HUES6 (cell line): ENCODE measurements around the gene DPY30.
"Not testable (repeated sequence)": the region's sequence is repeated elsewhere in the genome, so short reads cannot be mapped to it uniquely, and the experiment has no call there.

Source experiments
- H3K27ac ChIP-seq: 2 replicates; pipeline ENCODE4 v1.7.0; 2013; ENCODE audit warnings: low read depth, mild to moderate bottlenecking, low read length, inconsistent platforms
- H3K27me3 ChIP-seq: 2 replicates; pipeline ENCODE4 v1.6.1; 2013; ENCODE audit warnings: low read length; ENCODE audit not compliant: control insufficient read depth, insufficient read depth
- H3K36me3 ChIP-seq: 2 replicates; pipeline ENCODE4 v1.6.1; 2013; ENCODE audit warnings: low read length; ENCODE audit not compliant: control insufficient read depth, insufficient read depth
- H3K4me1 ChIP-seq: 2 replicates; pipeline ENCODE4 v1.6.1; 2013; ENCODE audit warnings: low read length; ENCODE audit not compliant: control insufficient read depth, insufficient read depth
- H3K4me3 ChIP-seq: 2 replicates; pipeline ENCODE4 v1.5.1; 2013; ENCODE audit warnings: low read depth, low read length
- H3K9ac ChIP-seq: one replicate; pipeline ENCODE4 v1.6.1; 2013; ENCODE audit warnings: mild to moderate bottlenecking, low read length
- H3K9me3 ChIP-seq: 2 replicates; pipeline ENCODE4 v1.6.1; 2013; ENCODE audit warnings: low read depth, low read length; ENCODE audit not compliant: control insufficient read depth, insufficient read depth

DPY30 gene

DNA sequence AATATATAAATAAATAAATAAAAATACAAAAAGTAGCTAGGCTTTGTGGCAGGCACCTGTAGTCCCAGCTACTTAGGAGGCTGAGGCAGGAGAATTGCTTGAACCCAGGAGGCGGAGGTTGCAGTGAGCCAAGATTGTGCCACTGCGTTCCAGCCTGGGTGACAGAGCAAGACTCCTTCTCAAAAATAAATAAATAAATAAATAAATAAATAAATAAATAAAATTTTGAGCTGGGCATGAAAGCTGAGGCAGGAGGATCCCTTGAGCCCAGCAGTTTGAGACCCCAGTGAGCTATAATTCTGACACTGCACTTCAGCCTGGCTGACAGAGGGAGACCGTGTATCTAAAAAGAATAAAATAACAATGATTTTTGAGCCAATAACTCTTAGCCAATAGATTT lies 15.0 kb upstream of the DPY30 start:
- H3K4me3 ChIP-seq: not testable (repeated sequence)

DNA sequence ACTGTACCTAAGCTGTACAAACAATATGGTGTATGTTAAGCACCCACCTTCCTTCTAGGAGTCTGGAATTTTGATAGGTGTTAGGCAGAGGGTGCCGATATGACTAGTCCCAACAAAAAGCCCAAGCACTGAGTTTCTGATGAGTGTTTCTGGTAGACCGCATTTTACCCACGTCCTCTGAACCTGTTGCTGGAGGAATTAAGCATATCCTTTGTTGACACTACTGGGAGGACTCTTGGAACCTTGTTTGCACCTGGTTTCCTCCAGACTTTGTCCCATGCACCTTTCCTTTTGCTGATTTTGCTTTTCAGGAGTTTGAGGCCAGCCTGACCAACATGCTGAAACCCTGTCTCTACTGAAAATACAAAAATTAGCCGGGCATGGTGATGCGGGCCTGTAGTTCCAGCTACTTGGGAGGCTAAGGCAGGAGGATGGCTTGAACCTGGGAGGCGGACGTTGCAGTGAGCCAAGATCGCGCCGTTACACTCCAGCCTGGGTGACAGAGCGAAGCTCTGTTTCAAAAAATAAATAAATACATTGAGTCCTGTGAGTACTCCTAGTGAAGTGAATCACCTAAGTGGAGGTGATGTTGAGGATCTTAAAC lies 12.3 kb upstream of the DPY30 start:
- H3K4me1 ChIP-seq: no peaks in the 10 kb centered on the region
- no peaks in the 10 kb centered on the region for H3K27me3 ChIP-seq
- no peak overlapping the region for H3K4me3 ChIP-seq
- no peak overlapping the region for H3K27ac ChIP-seq
- H3K9me3 ChIP-seq: no peaks in the 10 kb centered on the region
- no peaks in the 10 kb centered on the region for H3K36me3 ChIP-seq
- no peak overlapping the region for H3K9ac ChIP-seq

More for the DNA sequence above, 15.0 kb upstream of the DPY30 start:
- not testable (repeated sequence) for H3K9me3 ChIP-seq, H3K27me3 ChIP-seq, H3K4me1 ChIP-seq, H3K27ac ChIP-seq, H3K36me3 ChIP-seq, H3K9ac ChIP-seq

DNA sequence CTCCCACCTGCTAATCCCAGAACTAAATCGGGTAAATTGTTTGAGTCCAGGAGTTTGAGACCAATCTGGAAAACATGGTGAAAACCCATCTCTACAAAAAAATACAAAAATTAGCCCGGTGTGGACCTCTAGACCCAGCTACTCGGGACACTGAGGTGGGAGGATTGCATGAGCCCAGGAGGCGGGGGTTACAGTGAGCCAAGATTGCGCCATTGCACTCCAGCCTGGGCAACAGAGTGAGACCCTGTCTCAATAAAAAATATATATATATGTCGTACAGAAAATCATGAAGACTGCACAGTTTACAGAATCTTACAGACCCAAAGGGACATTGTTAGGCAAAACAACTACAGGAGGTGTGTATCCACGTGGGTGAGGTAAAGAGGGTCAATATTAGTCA lies 4.0 kb upstream of the DPY30 start:
- peaks cover 3% of the 10 kb centered on the region; the same call in 1 of the 2 replicates for H3K36me3 ChIP-seq
- no peak overlapping the region for H3K4me3 ChIP-seq
- no peaks in the 10 kb centered on the region for H3K4me1 ChIP-seq
- H3K9ac ChIP-seq: no peak overlapping the region
- H3K27ac ChIP-seq: no peak overlapping the region
- H3K9me3 ChIP-seq: no peaks in the 10 kb centered on the region
- H3K27me3 ChIP-seq: no peaks in the 10 kb centered on the region

DNA sequence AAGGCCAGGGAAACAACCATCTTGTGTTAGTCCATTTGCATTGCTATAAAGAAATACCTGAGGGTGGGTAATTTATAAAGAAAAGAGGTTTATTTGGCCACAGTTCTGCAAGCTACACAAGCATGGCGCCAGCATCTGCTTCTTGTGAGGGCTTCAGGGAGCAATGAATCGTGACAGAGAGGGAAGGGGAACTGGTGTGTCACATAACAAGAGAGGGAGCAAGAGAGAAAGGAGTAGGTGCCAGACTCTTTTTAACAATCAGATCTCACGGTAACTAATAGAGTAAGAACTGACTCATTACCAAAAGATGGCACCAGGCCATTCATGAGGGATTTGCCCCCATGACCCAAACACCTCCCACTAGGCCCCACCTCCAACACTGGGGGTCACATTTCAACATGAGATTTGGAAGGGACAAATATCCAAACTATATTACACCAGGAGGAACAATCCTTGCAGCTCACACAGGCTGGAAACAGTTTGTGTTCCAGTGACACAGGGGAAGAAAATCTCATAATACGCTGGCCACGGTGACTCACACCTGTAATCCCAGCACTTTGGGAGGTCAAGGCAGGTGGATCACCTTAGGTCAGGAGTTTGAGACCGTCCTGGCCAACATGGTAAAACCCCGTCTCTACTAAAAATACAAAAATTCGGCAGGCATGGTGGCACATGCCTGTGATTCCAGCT lies 5.3 kb downstream of the DPY30 start:
- H3K4me1 ChIP-seq, H3K4me3 ChIP-seq, H3K27me3 ChIP-seq, H3K9me3 ChIP-seq, H3K27ac ChIP-seq, H3K9ac ChIP-seq: not testable (repeated sequence)
- H3K36me3 ChIP-seq: peaks cover 40% of the 10 kb centered on the region

DNA sequence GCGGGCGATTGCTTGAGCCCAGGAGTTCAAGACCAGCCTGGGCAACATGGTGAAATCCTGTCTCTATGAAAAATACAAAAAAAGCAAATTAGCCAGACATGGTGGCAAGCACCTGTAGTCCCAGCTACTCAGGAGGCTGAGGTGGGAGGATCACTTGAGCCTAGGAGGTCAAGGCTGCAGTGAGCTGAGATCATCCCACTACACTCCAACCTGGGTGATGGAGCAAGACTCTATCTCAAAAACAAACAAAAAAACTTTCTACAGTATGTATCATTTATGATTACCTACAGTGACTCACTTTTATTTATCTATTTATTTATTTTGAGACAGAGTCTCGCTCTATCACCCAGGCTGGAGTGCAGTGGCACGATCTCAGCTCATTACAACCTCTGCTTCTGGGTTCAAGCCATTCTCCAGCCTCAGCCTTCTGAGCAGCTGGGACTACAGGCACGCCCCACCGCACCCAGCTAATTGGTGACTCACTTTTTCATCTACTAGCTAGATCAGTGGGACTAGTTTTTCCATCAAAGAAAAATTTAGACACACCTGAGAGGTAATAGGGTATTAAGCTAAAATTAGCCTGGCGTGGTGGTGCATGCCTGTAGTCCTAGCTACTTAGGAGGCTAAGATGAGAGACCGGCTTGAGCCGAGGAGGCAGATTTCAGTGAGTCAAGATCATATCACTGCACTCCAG lies 20.7 kb downstream of the DPY30 start:
- not testable (repeated sequence) for H3K27me3 ChIP-seq, H3K4me3 ChIP-seq, H3K9ac ChIP-seq, H3K4me1 ChIP-seq, H3K9me3 ChIP-seq, H3K27ac ChIP-seq
- peaks cover 42% of the 10 kb centered on the region for H3K36me3 ChIP-seq

DNA sequence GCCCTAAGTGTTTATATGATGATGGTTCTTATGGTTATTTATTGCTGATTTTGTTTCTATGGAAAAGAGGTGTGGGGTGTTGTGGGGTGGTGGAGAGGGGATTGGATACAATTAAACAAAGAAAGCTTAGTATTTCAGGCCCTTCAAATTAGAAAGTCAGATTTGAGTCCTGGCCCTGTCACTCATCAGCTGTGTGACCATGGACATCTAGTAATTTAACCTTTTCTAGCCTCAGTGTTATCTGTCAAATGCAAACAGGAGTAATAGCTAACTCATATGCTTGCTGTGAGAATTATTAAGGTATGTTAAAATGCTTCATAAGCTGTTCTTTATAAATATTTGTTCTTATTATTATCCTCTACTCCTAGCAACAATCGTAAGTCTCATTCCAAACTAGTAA lies 26.7 kb downstream of the DPY30 start:
- no peak overlapping the region for H3K4me3 ChIP-seq
- no peak overlapping the region for H3K27ac ChIP-seq
- H3K36me3 ChIP-seq: peaks cover 6% of the 10 kb centered on the region; the same call in 1 of the 2 replicates
- H3K27me3 ChIP-seq: no peaks in the 10 kb centered on the region
- no peaks in the 10 kb centered on the region for H3K9me3 ChIP-seq
- H3K9ac ChIP-seq: no peak overlapping the region
- H3K4me1 ChIP-seq: peaks cover 13% of the 10 kb centered on the region

DNA sequence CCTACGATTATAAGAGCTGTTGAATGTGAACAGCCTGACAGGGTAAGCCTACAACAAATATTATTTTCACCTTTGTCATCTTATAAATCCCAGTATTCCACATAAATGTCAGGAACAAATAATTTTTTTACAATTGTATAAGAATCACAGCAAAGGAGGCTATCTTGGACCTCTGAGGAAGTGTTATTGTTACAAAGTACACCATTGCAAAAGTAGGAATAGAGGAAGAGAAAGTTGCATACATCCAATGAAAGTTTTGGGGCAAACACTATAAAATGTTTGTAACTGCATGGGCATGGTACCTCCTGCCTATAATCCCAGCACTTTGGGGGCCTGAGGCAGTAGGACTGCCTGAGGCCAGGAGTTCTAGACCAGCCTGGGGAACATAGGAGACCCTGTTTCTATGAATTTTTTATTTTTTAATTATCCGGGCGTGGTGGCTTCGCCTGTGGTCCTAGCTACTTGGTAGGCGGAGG lies 28.1 kb downstream of the DPY30 start:
- no peaks in the 10 kb centered on the region for H3K27me3 ChIP-seq
- peak overlapping the region; percentile 79 for H3K9ac ChIP-seq
- H3K9me3 ChIP-seq: no peaks in the 10 kb centered on the region
- H3K4me3 ChIP-seq: peak overlapping the region; percentile 65
- H3K4me1 ChIP-seq: peaks cover 23% of the 10 kb centered on the region
- H3K27ac ChIP-seq: peak overlapping the region; percentile 68
- 0 out of 2 replicates have a peak, but pooled peaks cover 2% of the 10 kb centered on the region for H3K36me3 ChIP-seq

DNA sequence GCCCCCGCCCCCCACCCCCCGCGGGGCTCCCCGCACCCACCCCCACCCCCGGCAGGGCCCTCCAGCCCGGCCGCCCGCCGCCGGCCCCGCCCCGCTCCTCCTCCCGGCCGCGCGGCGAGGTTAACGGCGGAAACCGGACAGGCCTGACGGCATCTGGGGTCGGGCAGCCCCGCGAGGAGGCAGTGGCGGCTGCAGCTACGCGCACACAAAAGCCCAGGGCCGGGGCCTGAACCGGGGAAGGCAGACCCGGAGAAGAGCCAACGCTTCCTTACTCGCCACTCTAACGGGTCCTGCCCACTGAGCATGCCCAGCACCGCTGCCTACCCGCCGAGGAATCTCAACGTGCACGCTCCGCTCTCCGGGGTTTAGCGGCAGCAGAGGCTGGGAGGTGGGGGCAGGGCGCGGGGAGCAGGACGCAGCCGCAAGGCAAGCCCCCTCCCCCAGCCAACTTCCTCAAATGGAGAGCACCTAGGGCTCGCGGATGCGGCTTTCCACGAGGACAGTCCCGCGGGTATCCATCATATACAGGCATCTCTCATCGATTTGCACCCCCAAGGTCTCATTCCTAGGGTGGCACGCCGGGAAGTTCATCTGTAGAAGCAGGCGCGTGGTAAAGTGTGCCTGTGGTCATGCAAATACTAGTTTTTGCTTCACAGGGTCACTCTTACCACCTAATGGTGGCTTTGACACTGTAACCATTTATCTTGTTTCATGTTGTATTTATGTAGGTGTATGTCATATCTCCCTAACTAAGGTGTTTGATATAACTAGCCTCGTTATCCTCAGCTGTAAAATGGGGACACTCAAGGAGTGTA lies 28.7 kb downstream of the DPY30 start, which contains the start of gene MEMO1:
MEMO1 (minus strand) TSS at position 339 of the 815 bp plus-strand sequence. CDS start 761 bp downstream, outside the sequence.
- Histone ChIP-seq H3K9ac (peak within 1 kb of the TSS; percentile 95), H3K27me3 (no peaks in the 10 kb centered on the region), H3K4me1 (peaks cover 27% of the 10 kb centered on the region)

DNA sequence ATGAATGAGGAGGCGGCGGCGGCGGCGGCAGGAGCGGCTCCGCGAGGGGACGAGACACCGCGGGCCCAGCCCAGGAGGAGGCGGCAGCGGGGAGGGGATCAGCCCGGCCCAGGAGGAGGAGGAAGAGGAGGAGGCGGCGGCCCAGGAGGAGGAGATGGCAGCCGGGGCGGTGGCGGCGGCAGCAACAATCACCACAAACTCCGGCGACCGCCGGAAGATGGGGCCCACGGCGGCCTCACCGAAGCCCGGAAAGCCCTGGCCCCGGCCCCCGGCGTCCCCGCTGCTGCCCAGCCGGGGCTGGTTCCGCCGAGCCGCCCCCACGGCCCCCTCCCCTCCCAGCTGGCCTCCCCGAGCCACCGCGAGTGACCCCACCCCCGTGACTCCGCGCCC lies 29.3 kb downstream of the DPY30 start:
- H3K4me1 ChIP-seq: peaks cover 29% of the 10 kb centered on the region
- peak overlapping the region; percentile 53 for H3K9ac ChIP-seq
- not testable (repeated sequence) for H3K27me3 ChIP-seq, H3K9me3 ChIP-seq, H3K27ac ChIP-seq, H3K36me3 ChIP-seq
- peak overlapping the region; percentile 53 for H3K4me3 ChIP-seq

More for the DNA sequence above, 28.7 kb downstream of the DPY30 start, which contains the start of gene MEMO1:
- Histone ChIP-seq H3K9me3 (no peaks in the 10 kb centered on the region), H3K27ac (peak within 1 kb of the TSS; percentile 68), H3K36me3 (0 out of 2 replicates have a peak, but pooled peaks cover 2% of the 10 kb centered on the region), H3K4me3 (peak within 1 kb of the TSS; percentile 99)

DNA sequence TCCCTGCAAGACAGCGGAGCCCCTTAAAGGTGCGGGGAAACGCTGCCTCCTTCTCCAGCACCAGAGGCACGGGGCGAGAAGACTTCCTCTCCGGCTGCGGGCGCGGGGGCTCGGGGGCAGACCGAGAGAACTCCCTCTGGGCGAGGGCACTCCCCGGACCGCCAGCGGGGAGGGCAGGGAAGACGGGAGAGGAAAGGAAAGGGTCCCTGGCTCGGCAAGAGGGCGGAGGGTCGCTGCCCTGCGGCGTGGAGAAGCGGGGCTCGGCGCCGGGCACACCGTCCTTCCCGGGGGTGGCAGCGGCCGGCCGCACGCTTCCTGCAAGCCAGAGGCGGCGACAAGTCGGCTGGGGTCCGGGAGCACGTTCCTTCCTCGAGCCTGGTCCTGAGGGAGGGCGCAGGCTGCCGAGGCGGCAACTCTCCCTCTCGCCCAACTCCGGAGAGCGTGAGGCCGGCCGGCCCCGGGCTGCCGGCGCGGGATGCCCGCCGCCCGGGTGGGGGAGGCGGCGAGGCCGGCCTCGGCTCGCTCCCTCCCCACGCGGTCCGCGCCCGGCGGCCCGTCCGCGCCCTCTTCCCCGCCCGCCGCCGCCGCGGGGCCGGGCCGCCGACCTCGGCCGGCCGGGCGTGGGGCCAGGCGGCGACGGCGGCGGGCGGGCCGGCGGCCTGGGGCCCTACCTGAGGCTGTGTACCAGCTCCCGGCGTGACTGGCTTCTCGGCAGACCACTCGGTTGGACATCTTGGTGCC lies 29.9 kb downstream of the DPY30 start:
- no peaks in the 10 kb centered on the region for H3K27me3 ChIP-seq
- peaks cover 29% of the 10 kb centered on the region for H3K4me1 ChIP-seq
- no peaks in the 10 kb centered on the region for H3K9me3 ChIP-seq
- peak overlapping the region; percentile 99 for H3K4me3 ChIP-seq
- H3K36me3 ChIP-seq: 0 out of 2 replicates have a peak, but pooled peaks cover 2% of the 10 kb centered on the region
- H3K9ac ChIP-seq: peak overlapping the region; percentile 95
- H3K27ac ChIP-seq: peak overlapping the region; percentile 83
